ENCODE data around the gene C8G. TPM values are rescaled to one million over a fixed set of nuclear protein-coding genes. Genes with fewer than 3 reads are reported as not detected.

Gene C8G
- total RNA-seq, 2 donors from 2014 or later, result 1.4 TPM

DNA sequence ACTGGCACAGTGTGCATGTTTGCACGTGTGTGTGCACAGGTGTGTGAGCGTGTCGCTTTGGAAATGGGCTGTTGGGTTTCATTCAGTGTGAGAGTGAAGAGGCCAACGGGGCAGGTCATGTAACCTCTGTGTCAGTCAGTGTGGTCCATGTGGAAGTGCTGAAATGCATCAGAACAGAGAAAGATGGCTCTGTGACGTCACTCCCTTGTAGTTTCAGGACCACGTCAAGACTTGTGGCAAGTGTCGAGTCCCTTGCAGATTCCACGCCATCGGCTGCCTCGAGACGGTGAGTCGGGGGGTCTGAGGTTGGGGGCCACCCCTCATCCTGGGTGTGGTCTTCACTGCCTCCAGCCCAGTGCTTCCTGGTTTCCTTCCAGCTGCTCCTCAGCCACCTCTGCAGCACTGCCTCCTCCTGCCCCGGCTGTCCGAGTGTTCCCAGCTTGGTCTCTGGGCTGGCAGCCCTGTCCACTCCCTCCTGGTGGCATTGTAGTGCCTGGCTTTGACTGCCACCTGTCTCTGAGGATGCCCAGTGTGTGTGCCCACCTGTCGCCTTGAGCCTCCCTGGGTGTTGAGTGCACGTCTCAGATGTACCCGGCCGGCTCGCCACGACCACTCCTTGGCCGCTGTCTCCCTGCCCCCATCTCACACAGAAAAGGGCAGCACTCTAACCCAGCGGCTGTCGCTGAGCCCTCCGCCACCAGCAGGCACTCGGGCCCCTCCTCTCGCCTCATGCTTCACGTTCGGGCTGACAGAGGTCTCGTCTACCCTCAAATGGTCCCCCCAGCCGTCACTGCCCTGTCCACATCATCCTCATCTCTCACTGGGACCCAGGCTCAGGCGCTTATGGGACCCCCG is 28.5 kb upstream of the C8G start:
- intact Hi-C loops (cut with DNase I), result no loop called here
- DNase-seq (ENCODE audit: low spot score), result no peak

DNA sequence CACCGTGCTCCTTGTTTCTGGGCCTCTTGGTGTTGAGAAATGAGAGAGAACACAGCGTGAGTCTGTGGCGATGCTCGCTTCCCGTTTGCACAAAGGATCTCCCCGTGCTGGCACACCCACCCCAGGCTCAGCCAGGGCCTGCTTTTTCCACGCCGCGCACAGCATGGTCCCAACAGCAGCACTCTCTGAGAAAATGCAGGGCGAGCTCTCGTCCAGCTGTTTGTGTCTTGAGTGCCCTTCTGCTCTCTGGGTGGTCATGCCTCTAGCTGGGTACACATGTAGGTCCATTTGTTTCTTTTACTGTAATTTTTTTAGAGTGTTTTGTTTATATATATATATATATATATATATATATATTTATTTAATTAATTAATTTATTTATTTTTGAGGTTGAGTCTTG is 27.1 kb upstream of the C8G start:
- intact Hi-C loops (cut with DNase I), result no loop called here
- no peak for DNase-seq (ENCODE audit: low spot score)

DNA sequence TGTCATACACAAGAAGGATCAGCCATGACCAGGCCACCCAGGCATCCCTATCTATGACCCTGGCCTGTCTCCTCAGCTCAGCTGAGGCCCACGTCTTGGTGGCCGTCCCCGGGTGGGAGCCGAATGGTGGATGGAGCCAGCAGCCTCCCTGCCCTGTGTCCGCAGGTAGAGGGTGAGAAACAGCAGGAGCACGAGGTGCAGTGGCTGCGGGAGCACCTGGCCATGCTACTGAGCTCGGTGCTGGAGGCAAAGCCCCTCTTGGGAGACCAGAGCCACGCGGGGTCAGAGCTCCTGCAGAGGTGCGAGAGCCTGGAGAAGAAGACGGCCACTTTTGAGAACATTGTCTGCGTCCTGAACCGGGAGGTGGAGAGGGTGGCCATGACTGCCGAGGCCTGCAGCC is 25.0 kb upstream of the C8G start:
- DNase-seq (ENCODE audit: low spot score), result no peak
- intact Hi-C loops (cut with DNase I), result no loop called here

DNA sequence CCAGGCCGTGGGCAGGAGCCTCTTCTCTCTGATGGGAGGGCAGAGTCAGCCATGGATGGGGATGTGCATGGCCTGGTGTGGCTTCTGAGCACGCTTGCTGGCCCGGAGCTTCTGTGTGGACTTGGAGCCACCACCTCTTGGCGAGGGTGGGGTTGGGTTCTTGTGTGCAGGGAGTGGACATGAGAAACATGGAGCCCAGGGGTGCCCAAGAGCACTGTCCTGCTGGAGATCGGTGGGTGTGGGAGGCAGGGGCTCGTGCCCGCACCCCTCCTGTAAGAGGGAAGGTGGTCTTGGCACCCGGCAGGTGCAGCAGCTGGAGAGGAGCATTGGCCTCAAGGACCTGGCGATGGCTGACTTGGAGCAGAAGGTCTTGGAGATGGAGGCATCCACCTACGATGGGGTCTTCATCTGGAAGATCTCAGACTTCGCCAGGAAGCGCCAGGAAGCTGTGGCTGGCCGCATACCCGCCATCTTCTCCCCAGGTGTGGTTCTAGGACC is 24.3 kb upstream of the C8G start:
- DNase-seq (ENCODE audit: low spot score), result no peak
- intact Hi-C loops (cut with DNase I), result no loop called here

DNA sequence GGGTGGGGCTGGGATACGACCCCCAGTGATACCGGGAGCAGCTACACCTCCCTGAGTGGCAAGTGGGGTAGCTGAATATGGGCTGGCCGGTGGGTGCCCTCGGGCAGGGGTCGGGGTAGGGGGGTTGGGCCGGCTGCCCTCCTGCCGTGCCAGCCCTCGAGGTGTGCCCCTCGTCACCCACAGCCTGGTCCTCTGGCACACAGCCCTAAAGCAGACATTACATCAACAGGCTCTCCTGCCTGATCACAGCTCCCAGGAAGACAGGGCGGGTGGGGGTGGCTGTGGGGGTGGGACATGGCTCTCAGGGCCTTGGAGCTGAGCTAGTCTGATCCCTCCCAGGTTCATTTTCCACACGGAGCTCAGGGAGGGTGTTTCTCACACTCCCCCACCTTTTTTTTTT is 23.7 kb upstream of the C8G start:
- intact Hi-C loops (cut with DNase I), result no loop called here
- no peak for DNase-seq (ENCODE audit: low spot score)

DNA sequence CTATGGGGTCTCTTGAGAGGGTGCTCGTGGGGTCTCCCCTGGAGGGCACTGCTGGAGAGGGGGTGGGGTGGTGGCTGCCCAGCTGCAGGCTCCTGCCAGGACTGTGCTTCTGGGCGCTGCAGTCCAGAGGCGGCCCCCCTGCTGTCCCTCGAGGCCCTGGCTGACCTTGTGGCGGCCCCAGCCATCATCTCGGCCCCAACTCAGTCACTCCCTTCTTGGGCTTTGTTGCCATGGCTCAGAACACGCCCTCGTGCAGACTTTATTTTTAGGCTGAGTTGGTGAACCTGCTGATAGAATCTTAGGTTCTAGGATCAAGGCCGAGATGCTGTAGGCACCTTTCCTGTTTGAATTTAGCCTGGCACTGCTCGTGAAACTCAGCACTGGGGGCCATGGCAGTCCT is 23.3 kb upstream of the C8G start:
- DNase-seq (ENCODE audit: low spot score), result no peak
- intact Hi-C loops (cut with DNase I), result no loop called here

DNA sequence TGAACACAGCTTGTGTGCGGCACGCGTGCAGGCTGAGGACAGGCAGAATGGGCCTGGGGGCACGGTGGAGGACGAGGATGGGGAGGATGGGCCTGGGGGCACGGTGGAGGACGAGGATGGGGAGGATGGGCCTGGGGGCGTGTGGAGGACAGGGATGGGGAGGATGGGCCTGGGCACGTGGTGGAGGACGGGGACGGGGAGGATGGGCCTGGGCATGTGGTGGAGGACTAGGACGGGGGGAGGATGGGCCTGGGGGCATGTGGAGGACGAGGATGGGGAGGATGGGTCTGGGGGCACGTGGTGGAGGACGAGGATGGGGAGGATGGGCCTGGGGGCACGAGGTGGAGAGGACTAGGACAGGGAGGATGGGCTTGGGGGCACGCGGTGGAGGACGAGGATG is 22.5 kb upstream of the C8G start:
- intact Hi-C loops (cut with DNase I), result no loop called here

DNA sequence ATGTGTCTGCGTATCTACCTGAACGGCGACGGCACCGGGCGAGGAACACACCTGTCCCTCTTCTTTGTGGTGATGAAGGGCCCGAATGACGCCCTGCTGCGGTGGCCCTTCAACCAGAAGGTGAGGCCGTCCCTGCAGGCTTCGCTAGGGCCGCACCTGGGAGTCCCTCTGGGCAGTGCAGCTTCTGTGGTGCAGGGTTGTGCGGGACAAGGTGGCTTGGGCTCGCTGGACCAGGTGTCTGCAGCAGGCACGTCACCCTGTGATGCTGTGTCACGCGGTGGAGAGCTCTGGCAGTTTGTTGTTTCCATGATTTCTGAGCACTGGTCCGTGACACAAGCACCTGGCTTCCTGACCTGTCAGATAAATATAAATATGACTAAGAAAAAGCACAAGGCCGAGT is 21.2 kb upstream of the C8G start:
- intact Hi-C loops (cut with DNase I), result no loop called here
- no peak for DNase-seq (ENCODE audit: low spot score)

More for the DNA sequence above, 22.5 kb upstream of the C8G start:
- DNase-seq (ENCODE audit: low spot score), result no peak

DNA sequence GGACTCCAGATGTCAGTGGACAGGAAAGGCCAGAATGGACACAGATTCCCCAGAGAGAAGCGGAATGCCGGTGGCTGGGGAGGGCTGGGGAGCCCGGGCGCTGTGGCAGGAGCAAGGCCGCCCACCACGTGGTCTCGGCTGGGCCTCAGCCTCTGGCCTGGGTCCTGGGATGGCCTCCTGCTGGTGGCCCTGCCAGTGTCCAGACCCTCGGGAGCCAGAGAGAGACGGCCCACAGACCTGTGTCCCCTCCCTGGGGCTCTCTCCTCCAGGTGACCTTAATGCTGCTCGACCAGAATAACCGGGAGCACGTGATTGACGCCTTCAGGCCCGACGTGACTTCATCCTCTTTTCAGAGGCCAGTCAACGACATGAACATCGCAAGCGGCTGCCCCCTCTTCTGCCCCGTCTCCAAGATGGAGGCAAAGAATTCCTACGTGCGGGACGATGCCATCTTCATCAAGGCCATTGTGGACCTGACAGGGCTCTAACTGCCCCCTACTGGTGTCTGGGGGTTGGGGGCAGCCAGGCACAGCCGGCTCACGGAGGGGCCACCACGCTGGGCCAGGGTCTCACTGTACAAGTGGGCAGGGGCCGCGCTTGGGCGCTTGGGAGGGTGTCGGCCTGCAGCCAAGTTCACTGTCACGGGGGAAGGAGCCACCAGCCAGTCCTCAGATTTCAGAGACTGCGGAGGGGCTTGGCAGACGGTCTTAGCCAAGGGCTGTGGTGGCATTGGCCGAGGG is 19.5 kb upstream of the C8G start:
- no peak for DNase-seq (ENCODE audit: low spot score)
- intact Hi-C loops (cut with DNase I), result no loop called here

DNA sequence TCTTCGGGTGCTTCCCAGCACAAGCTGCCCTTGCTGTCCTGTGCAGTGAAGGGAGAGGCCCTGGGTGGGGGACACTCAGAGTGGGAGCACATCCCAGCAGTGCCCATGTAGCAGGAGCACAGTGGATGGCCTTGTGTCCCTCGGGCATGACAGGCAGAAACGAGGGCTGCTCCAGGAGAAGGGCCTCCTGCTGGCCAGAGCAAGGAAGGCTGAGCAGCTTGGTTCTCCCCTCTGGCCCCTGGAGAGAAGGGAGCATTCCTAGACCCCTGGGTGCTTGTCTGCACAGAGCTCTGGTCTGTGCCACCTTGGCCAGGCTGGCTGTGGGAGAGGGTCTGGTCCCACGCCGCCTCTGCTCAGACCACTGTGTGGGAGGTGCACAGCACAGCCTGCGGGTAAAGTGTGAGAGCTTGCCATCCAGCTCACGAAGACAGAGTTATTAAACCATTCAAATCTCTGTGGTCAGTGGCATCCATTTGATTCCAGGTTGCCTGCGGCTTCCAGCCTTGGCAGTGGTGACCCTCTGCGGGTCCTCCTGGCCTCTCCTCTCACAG is 18.8 kb upstream of the C8G start:
- intact Hi-C loops (cut with DNase I), result no loop called here

DNA sequence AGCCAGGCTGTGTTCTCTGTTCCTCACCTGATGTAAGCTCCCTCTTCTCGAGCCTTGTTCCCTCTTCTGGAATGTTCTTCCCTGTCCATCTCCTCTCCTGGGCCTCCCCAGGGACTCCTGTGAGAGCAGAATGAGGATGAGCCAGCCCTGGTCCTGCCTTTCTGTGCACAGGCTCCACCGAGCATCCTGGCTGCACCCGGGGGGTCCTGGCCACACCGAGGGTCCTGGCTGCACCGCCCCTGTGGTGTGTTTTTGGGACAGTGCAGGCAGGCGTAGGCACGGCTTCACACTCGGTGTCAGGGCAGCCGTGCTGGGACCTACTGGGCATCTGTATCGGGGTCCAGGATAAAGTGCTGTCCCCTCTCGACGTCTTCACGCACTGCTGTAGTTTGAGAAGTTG is 18.3 kb upstream of the C8G start:
- no peak for DNase-seq (ENCODE audit: low spot score)
- intact Hi-C loops (cut with DNase I), result no loop called here

More for the DNA sequence above, 18.8 kb upstream of the C8G start:
- DNase-seq (ENCODE audit: low spot score), result no peak

DNA sequence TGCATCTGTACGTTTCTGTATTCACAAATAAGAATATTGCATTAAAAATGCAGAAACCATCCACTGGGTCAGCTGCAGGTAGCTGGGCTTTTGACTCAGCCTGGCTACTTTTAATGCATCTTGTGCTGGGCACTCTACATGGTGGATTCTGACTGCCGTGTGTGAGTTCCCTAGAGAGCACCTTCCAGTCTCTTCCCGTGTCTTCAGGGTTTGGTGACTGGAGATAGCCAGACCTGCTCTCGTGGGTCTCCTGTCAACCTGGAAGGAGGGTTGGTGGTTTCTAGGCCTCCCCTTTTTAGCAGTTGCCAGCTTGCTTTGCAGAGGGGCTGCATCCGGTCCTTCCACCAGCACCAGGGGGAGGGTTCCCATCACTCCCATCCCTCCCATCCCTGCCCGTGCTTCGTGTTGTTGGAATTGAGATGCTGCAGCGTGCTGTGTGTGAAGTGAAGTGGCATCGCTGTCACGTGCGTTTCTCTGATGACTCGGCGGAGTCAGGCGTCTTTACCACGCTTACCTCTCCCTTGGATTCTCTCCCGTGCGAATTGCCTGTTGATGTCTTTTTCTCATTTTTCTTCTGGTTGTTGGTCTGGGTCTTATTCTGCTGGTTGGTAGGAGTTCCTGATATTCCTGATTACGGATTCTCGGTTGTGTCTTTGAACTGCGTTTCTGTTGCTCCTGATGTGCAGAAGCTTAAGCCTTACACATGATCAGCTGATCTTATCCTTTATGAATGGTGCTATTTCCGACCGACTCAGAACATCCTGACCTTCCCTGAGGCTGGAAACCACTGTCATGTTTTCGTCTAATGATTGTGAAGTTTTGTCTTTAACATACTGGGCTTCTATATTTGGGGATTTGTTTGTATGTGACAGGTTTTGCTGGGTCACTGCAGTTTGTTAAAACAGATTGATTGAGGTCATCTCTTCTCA is 17.4 kb upstream of the C8G start:
- intact Hi-C loops (cut with DNase I), result no loop called here
- DNase-seq (ENCODE audit: low spot score), result no peak

DNA sequence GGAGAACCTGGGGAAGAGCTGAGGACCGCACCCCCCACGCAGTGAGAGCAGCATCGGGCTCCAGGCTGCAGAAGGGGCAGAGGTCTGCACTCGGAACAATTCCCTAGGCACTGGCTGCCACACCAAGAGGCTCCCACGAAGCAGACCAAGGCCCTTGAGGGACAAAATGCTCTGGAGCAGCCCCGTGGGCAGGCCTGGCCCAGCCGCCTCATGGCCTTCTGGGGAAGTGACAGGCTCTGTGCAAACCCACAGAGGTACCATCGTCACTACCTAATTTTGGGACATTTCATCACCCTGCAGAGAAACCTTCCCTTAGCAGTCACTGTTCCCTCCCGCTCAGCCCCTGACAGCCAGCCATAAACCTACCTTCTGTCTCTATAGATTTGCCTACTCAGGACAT is 16.5 kb upstream of the C8G start:
- intact Hi-C loops (cut with DNase I), result no loop called here
- DNase-seq (ENCODE audit: low spot score), result no peak

DNA sequence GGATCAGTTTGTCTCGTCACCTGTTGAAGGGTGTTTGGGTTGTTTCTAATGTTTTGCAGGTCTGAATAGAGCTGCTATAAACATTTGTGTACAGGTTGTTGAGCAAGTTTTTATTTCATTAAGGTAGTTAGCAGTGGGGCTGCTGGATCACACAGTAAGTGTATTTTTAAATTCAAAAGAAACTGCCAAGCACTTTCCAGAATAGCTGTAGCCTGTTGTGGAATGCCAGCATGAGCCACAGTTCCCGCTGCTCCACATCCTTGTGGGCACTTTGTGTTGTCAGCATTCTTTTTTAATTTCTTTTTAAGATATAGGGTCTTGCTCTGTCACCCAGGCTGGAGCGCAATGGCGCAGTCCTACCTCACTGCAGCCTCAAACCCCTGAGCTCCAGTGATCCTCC is 15.0 kb upstream of the C8G start:
- no peak for DNase-seq (ENCODE audit: low spot score)
- intact Hi-C loops (cut with DNase I), result no loop called here

DNA sequence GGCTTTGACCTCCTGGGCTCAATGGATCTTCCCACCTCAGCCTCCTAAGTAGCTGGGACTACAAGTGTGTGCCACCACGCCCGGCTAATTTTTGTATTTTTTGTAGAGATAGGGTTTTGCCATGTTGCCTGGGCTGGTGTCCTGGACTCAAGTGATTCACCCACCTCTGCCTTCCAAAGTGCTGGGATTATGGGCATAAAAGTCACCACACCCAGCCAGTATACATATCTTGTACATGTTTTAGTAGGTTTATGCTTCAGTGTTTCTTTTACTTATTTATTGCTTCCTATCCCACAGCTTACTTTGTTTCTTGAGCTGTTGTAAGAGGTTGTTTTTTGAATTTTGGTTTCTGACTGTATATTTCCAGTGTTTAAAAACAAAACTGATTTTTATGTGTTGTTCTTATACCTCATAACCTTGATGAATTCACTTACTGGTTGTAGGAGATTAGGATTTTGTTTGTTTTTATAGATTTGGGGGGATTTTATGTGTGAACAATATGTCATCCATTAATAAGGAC is 13.4 kb upstream of the C8G start:
- intact Hi-C loops (cut with DNase I), result no loop called here
- no peak for DNase-seq (ENCODE audit: low spot score)

DNA sequence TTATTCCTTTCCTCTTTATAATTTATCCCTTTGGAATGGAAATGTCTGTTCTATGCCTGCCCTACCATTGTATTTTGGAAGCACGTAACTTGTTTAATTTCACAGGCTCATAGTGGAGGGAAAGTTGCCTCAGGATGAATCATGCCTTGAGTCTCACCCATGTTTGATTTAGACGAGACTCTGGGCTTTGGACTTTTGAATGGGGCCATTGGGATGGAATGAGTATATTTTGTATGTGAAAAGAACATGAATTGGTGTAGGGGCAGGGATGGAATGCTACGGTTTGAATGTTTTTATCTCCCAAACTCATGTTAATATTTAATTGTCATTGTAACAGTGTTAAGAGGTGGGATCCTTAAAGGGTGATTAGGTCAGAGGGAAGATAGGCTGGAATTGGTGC is 10.8 kb upstream of the C8G start:
- no peak for DNase-seq (ENCODE audit: low spot score)
- intact Hi-C loops (cut with DNase I), result no loop called here

DNA sequence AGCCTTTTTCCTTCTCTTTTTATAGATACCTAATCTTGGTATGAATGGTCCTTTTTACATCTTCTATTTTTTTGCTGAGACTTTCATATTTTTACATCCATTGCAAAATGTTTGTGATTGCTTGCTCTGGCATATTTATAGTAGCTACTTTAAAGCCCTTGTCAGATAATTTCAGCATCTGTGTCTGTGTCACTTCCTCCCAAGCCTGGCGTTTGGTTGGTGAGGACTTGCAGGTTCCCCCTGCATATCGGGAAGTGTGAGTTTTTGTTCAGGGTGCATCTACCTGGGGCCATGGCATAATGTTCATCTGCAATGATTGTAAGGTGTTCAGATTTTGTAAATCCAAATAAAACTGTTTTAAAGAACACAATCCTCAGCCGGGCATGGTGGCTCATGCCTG is 9.4 kb upstream of the C8G start:
- no peak for DNase-seq (ENCODE audit: low spot score)
- intact Hi-C loops (cut with DNase I), result no loop called here

DNA sequence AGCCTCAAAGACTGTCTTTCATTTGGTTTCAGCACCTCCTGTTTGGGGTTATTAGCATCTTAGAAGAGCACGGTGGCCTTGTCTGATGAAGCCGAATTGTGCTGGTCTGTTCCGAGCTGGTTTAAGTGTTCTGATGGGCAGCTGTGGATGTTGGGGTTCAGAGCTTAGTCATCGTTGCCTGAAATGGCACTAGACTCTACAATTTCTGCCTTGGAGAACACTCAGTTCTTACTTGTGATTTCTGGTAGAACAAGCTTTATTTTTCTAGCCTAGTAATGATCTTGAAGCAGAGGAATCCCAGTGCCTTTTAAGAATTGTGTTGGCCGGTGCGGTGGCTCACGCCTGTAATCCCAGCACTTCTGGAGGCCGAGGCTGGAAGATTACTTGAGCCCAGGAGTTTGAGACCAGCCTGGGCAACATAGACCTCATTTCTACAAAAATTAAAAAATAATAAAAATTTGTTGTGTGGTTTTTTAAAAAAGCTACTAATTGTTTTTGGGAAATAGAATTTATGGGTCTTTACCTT is 8.3 kb upstream of the C8G start:
- no peak for DNase-seq (ENCODE audit: low spot score)
- intact Hi-C loops (cut with DNase I), result no loop called here

Data from posterior vena cava (tissue), 2 donors.